ENCODE data around the gene SHISA8.
"Not testable (repeated sequence)": the region's sequence is repeated elsewhere in the genome, so short reads cannot be mapped to it uniquely, and the experiment has no call there.

SHISA8 gene

DNA sequence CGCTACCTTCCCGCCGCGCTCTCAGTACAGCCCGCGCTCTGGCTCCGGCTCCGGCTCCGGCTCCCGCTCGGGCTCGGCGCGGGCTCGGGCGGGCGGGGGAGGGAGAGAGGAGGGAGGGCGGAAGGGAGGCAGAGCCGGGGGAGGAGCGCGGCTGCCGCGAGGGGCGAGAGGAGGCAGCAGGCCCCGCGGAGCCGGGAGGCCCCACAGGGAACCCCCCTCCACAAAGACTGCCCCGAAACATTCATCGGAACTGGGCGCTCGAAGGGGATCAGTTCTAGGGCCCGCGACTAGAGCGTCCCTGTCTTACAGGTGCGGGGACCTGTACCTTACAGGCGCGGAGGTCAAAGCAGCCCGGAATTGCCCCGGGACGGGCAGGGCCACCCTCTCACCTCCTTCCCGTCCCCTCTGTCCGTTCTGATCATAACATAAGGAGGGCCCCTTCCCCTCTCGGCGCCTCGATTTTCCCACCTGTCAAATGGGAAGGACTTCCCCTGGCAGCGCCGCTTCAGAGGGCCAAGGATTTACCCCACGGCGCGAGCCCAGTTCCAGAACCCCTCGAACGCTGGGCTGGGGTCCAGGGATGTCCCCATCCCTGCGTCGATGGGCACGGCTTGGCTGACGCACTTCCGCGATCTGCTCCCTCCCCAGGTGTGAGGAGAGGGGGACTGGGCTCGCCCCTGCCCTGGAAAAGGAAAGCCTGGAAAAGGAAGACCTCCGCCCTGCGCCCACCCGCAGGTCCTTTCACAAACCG is at the start of gene SHISA8:
Gene SHISA8, minus strand, starts transcription at position 40 of the 751 bp plus-strand sequence. CDS start 407 bp downstream, outside the sequence.
- DNase-seq, result peak; percentile 38 to 49

DNA sequence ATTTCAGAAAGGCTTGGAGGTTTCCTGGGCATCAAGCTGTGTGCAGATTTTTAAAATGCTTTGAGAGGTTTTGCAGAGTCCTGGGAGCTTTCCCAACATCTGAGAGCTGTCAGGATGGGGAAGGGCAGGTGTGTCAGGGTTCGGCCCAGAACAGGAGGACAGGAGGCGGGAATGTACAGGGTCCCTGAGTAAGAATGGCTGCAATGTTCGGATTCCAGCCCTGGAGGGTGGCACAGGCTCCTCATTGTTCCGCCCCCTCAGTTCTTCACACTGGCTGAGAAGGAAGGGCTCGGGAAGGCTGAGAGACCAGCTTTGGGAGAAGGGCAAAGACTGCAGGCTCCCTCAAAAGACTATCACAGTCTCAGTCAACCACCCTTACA is 49.2 kb upstream of the SHISA8 start:
- no peak for DNase-seq

DNA sequence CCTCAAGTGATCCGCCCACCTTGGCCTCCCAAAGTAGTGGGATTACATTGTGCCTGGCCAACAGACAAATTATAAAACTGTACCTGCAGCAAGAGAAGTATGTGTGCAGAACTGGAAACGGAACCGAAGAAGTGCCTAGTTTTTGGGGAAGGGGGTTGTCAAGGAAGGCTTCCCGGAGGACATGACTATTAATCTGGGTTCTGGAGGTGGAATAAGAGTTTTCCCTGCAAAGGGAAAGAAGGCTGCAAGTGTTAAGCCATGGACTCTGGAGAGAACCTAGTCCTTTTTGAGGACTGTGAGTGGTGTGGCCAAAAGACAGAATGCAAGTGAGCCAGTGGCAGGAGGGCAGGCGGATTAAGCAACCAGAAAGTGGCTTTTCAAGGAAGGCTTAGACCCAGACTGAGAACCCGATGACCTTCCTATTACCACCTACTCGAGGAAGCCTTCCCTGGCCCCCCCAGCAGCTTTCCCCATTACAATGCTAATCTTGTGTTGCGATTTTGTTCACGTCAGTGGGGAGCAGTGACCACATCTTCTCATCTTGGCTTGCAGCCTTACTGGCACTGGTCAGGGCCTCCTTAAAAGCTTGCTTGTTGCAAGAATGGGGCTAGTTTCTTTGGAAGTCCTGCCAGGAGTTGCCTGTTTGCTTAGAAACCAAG is 48.7 kb upstream of the SHISA8 start:
- DNase-seq, result no peak

DNA sequence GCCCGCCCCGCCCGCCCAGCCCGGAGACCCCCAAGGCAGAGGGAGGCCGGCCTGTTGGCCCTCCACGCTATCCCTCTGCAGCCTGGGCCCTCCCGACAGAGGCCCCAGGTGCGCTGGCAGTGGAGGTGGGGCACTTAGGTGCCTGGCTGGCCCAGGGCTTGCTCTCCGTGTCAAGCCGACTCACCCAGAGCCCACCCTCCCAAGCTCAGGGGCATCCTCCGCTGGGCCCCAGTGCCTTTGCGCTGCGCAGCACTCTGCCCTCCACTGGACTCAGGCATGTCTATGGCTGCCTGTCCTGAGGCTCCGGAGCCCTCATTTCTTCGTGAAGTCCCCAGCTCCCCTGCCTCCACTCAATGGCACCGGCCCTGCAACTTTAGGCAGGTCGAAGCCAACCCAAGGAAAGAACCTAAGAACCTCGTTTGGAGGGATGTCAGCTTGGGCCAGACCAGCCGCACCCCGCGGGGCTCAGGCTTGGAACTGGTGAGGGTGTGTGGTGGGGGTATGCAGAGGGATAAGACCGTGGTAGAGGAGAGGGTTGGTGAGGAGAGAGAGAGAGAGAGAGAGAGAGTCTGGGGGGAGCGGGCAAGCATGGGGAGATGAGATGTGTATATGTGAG is 43.2 kb upstream of the SHISA8 start:
- no peak for DNase-seq

DNA sequence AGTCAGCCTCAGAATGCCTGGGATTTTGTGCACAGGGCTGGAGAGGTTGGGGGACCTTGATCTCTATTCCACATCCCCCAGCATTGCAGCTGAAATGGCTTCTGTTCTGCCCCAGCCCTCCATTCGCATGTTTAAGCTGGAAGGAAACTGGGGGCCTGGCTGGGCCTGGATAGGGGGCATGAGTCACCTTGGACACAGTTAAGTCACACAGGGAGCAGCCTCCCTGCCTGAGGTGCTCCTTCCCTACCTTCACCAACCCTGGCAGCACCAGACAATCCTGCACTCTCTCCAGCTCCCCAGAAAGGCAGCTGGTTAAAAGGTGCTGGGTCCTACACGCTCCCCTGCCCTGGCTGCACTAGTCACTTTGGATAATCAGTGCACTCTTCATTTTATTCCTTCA is 37.8 kb upstream of the SHISA8 start:
- DNase-seq, result no peak

DNA sequence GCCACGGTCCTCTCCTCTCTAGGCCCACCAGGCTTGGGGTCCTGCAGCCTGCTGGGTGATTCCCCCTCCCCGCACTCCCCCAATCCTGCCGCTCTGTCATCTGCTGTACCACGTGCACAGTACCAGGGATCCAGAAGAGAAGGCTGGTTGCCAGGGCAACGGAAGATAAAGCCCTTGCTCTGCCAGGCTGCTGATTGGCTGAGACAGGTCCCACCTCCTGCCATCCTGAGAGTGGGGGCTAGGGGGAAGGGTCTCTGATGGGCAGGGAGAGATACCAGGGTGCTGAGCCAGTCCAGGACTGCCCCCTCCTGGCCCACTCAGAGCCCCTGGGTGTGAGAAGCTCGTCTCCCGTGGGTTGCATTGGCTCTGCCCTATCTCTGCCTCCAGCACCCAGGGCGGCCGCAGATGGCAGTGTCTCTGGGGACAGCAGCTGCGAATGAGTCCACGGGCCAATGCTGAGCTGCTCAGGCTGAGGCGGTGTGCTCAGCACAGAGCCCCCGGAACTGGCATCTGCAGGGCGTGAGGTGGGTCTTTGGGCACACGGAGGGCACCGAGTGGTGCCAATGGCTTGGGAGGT is 37.1 kb upstream of the SHISA8 start, which contains the start of gene SMIM45:
Gene SMIM45, plus strand, starts transcription at position 253 of the 577 bp plus-strand sequence.
- DNase-seq, result no peak

DNA sequence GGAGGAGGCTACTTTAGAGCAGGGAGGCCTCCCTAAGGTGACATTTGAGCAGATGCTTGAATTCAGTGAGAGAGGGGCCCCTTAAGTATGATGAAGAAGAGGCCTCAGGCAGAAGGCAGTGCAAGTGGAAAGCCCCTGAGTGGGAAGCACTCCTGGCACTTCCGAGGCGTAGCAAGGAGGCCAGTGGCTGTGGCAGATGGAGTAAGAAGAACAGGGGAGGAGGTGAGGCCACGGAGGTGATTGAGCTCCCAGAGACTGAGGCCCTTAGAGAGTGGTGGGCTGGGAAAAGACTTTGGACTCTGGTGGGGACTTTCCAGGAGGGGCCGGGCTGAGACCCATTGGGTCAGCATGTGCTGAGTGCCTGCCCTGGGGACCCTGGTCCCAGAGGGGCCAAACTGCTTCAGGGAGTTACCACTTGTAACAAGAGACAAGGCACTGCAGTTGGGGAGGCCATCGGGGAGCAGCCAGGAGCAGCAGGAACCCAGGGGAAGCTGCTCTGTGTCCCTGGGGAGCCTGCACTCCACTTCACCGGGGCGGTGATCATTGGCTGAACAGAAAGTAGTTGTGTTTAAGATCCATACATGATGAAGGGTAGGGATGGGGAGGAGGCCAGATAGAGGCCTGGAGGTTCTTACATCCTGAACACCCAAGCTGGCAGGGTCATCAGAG is 34.6 kb upstream of the SHISA8 start:
- no peak for DNase-seq

DNA sequence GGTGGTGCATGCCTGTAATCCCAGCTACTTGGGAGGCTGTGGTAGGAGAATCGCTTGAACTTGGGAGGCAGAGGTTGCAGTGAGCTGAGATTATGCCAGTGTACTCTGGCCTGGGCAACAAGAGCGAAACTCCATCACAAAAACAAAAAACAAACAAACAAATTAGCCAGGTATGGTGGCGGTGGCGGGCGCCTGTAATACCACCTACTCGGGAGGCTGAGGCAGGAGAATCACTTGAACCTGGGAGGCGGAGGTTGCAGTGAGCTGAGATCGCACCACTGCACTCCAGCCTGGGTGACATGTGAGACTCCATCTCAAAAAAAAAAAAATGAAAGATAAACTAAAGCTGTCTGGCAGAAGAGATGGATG is 34.0 kb upstream of the SHISA8 start:
- DNase-seq, result not testable (repeated sequence)

DNA sequence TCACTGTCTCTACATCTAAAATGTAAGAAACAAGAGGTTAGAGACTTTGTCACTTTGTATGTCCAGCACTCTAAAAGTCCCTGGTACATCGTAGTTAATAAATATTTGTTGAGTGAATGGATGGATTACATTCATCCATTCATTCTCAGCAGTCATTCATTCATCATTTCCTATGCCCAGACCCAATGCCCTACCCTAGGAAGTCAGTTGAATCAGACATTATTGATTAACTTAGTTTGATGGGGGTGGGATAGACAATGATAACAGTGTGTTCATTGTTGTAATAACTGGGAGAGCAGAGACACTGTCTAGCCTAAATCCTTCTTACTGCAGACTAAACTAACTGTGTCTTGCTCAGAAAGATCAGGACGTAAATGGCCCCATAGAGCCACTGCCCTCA is 33.3 kb upstream of the SHISA8 start:
- no peak for DNase-seq

DNA sequence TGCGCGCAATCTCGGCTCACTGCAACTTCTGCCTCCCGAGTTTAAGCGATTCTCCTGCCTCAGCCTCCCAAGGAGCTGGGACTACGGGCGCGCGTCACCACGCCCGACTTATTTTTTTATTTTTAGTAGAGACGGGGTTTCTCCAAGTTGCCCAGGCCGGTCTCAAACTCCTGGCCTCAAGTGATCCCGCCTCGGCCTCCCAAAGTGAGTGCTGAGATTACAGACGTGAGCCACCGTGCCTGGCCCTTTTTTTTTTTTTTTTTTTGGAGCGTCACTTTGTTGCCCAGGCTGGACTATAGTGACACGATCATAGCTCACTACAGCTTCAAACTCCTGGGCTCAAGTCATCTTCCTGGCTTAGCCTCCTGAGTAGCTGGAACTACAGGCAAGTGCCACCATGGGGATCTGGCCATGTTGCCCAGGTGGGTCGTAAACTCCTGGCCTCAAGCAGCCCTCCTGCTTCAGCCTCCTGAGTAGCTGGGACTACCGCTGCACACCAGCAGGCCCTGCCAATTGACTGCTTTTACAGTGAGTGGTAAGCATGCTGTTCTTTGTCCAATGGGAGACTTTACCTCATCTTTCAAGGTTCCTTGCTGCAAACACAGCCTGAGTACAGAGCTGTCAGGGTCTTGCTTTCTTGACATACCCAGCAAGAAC is 32.7 kb upstream of the SHISA8 start:
- no peak for DNase-seq

DNA sequence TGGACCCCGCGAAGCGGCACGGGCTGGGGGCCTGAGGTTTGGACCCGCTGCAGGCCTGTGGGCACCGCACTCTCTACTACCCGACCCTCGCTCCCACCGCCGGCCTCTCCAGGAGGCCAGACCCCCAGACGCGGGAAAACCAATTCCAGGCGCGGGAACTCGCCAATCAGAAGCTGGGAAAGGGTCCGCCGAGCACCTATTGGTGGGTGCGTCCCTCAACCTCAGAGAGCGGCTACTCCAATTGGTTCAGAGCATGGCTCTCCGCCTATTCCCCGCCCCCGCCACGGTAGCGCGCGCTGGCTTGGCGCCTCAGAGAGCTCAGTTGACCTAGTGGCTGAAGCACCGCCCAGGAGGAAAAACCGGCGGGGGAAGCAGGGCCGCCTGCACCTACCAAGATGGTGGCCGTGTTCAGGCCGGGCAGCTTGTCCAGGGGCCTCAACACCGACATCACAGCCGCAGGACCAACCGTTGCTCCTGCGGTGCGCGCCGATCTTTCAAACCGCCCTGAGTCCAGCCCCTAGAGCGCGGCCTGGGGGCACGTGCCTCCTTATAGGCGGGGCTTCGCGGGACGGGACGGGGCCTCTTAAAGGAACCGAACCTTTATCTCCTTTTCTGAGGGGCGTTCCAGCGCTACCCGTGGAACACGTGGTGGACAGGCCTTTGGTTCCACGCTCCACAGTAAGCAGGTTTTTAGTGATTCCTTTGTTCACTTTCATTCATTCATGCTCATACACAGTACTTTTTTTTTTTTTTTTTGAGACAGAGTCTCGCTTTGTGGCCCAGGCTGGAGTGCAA is 32.0 kb upstream of the SHISA8 start, which contains the start of gene CENPM:
Gene CENPM, minus strand, starts transcription at position 524 of the 795 bp plus-strand sequence. Its CDS starts 76 bp downstream, at position 448.
- DNase-seq, result peak; percentile 92 to 95

DNA sequence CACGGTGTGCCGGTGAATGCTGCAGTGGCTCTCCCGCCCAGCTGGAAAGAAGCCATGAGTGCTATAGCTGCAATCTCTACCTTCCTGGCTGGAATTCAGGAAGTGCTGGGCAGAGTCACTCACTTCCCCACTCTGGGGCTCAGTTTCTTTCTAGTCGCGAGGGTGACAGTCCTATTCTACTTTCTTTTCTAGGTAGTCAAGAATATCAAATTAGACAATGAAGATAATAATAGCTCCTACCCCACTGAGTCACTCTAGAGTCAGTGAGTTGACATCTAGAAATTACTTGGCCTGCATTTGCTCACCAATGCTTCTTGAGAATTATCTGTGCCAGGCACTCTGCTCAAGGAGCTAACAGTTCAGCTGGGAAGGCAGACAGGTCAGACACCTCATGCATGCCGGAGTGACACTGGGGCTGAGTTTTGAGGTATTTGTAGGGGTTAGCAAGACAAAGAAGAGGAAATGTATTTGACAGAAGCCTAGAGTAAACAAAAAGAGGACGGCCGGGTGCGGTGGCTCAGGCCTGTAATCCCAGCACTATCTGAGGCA is 28.9 kb upstream of the SHISA8 start:
- no peak for DNase-seq

DNA sequence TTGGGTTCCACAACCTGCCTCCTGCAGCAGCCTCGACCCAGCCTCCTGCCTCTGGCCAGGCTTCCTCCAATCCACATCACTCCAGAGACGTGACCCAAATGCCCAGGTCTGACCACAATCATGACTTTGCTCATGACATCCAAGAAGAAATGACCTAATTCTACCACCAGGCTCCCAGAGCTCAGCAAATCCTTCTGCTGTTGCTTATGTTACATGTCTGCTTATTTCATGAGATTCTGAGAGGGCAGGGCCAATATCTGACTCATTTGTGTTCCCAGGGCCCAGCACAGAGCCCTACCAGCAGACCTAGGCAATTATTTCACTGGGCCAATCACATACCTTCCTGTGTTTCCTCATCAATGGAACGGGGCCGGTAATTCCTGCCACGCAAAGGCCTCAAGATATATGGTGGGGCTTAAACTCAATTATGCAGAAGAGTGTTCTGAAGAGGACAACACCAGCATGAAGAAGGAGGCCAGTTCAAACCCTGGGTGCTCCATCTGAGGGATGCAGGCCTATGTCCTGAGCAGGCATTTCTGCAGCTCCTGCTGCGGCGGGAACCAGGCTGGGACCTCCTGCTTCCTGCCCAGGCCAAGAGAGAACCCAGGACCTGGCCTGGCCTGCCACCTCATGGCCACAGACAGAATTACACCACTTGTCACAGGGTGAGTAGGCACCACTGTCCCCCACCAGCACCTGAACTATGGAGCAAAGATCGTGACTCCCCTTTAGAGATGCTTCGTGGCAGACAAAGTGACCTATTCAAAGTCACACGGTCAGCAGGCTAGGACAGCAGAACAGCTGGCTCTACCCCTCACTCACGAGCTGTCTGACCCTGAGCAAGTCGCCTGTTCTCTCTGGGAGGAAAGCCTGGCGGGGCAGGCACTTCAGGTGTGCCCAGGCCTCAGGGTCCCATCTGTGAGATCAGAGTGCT is 26.2 kb upstream of the SHISA8 start:
- DNase-seq, result peak; percentile 72 to 77

DNA sequence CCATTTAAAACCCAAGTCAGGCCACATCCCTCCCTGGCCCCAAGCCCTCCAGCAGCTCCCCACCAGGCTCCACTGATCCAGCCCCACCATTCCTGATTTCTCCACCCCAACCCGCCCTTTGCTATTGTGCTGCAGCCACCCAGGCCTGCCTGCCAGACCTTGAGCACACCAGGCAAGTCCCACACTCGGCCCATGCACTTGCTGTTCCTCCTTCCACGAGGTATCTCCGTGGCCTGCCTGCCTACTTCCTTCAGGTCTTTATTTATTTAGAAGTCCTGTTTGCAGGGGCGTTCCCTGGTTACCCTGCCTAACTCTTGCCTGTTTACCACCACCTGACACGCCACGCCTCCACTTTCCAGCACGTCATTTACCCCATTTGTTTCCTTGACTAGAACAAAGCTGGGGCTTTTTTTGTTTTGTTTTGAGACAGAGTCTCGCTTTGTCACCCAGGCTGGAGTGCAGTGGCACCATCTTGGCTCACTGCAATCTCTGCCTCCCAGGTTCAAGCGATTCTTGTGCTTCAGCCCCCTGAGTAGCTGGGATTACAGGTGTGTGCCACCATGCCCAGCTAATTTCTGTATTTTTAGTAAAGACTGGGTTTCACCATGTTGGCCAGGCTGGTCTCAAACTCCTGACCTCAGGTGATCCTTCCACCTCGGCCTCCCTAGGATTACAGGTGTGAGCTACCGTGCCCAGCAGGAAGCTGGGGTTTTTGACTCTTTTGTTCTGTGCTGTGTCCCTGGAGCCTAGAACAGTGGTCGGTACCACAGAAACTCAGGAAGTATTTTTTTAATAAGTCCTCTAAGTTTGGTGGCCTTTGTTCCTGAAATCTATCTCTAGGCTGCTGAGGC is 25.3 kb upstream of the SHISA8 start:
- DNase-seq, result peak; percentile 82 to 92

DNA sequence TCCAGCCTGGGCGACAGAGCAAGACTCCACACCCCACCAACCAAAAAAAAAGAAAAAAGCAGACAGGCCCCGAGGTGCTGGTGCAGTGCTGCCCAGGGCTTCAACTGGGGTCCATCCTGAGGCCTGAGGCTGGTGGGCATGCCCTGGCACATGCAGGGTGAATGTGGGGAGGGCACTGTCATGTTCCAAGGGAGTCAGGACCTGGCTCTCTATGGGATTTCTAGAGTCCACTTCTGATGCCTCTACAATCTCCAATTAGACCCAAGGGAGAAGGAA is 22.0 kb upstream of the SHISA8 start:
- no peak for DNase-seq

DNA sequence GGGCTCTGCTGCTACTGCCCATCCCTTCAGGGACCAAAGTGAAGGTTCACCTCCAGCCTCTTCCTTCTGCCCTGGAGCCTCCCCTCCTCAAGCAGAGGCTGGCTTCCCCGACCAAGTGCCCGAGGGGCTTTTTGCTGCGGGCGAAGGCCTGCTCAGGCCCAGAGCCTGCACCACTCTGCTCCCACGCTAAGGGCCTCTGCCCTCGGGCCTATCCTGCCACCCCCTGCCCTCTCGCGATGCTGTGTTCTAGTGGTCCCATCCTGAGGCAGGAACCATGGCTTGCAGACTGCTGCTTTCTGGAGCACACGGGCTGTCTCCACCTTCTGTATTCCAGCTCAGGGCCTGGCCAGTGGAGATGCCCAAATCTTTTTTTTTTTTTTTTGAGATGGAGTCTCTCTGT is 20.6 kb upstream of the SHISA8 start:
- no peak for DNase-seq

DNA sequence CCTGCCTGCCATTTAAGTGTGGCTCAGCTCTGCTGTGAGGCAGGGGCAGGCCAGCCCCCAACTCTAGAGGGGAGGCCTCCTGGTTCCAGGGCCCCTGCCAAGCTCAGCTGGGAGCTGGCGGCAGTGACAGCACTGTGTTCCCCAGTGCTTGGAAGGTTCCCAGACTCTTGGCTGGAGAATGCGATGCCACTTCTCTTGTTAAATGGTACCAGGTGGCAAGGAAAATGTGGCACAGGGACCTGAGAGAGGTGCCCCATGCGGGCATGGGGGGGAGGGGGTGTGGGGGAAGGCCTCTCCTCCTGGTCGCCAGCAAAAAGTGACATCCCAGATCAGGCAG is 20.1 kb upstream of the SHISA8 start:
- DNase-seq, result no peak

DNA sequence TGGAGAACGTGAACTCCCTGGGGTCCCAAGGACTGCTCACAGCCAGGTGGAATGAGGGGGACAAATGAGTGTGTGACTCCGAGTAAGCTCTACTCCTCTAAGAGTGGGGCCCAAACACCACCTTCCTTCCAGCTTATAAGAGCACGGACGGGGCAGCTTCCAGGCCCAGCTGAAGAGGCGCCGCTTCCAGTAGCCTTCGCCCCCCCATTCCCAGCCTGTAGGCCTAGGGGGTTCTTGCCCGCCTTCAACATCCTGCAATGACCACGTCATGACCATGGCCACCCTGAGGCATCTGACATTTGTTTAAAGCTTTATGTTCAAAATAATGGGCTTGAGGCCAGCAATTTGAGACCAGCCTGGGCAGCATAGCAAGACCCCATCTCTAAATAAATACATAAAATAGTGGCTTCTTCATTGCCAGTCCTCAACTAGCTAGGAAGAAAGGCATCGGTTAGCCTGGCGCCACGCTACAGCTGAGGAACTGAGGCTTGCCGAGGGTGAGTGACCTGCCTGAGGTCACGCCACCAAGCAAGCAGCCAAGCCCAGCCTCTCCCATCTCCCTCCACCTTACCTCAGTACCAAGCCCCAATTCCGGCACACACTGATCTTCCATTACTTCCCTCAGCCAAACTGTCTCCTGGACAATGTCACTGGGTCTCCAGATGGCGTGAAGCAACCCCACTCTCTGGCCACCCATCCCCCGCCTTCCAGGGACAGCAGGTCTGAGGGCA is 19.6 kb upstream of the SHISA8 start:
- no peak for DNase-seq

Data from stimulated activated CD4-positive, alpha-beta T cell treated with anti-CD3 and anti-CD28 coated beads, Interleukin-2, amount 100 ng/mL, for 48 hours (primary cell).